Progenitor cell of endocrine pancreas (in vitro differentiated cells): ENCODE results near the gene CRB2. TPM values are rescaled to one million over a fixed set of nuclear protein-coding genes. Genes with fewer than 3 reads are reported as not detected.

Experiments used
- DNase-seq: peaks from one replicate; pipeline ENCODE4 v3.0.0; 2021; ENCODE audit warnings: low spot score; ENCODE audit not compliant: unreplicated experiment
- H3K27ac Mint-ChIP-seq: 2 replicates; pipeline ENCODE4 v1.8.0; 2021; ENCODE audit warnings: mild to moderate bottlenecking, moderate library complexity, mixed read lengths
- H3K27me3 Mint-ChIP-seq: 2 replicates; pipeline ENCODE4 v1.8.0; 2021; ENCODE audit warnings: mixed read lengths
- H3K36me3 Mint-ChIP-seq: 2 replicates; pipeline ENCODE4 v1.8.0; 2022; ENCODE audit warnings: mixed read lengths; ENCODE audit not compliant: insufficient read depth
- H3K4me1 Mint-ChIP-seq: 2 replicates; pipeline ENCODE4 v1.8.0; 2021; ENCODE audit warnings: low read depth, mixed read lengths
- H3K4me3 Mint-ChIP-seq: 2 replicates; pipeline ENCODE4 v1.8.0; 2021; ENCODE audit warnings: low read depth, mild to moderate bottlenecking, moderate library complexity, mixed read lengths
- H3K9me3 Mint-ChIP-seq: 2 replicates; pipeline ENCODE4 v1.8.0; 2021; ENCODE audit warnings: low read depth, mixed read lengths
- total RNA-seq: library from RNA; stranded (reverse); gene quantifications from 2 replicates; pipeline ENCODE4 v1.2.1, GENCODE V29; 2021
- TF ChIP-seq, protein P1 (sequence below): fragments of 200-600 bp; sonication (generic); IDR thresholded peaks from one replicate; pipeline ENCODE4 v1.5.0; 2021; ENCODE audit warnings: antibody characterized with exemption, mild to moderate bottlenecking; ENCODE audit not compliant: unreplicated experiment

Gene CRB2
- total RNA-seq, 1 donor from 2014 or later, result 8.4 TPM

DNA sequence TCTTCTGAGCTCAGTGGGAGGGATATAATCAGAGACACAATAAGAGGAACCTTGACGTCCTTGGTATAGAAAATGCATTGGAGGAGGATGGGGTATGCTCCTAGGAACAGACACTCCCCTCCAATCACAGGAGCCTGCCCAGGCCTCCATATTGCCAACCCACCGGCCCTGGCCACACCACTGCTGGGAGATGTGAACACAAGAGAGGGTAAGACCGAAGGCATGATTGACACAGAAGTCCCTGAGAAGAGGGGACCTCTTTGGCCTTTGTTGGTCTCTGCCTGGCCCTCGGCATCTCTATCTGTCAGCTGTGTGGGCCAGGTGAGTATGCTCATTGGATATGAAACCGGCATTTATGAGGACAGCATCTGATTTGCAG lies 62.0 kb downstream of the CRB2 start:
- H3K9me3 Mint-ChIP-seq, result no peaks in the 10 kb centered on the region
- TF ChIP-seq, protein P1, sequence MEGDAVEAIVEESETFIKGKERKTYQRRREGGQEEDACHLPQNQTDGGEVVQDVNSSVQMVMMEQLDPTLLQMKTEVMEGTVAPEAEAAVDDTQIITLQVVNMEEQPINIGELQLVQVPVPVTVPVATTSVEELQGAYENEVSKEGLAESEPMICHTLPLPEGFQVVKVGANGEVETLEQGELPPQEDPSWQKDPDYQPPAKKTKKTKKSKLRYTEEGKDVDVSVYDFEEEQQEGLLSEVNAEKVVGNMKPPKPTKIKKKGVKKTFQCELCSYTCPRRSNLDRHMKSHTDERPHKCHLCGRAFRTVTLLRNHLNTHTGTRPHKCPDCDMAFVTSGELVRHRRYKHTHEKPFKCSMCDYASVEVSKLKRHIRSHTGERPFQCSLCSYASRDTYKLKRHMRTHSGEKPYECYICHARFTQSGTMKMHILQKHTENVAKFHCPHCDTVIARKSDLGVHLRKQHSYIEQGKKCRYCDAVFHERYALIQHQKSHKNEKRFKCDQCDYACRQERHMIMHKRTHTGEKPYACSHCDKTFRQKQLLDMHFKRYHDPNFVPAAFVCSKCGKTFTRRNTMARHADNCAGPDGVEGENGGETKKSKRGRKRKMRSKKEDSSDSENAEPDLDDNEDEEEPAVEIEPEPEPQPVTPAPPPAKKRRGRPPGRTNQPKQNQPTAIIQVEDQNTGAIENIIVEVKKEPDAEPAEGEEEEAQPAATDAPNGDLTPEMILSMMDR, result no peak
- peaks cover 15% of the 10 kb centered on the region for H3K27me3 Mint-ChIP-seq
- H3K36me3 Mint-ChIP-seq, result peaks cover 11% of the 10 kb centered on the region
- no peak for DNase-seq
- peaks cover 7% of the 10 kb centered on the region for H3K4me1 Mint-ChIP-seq
- H3K4me3 Mint-ChIP-seq, result no peak overlapping the region
- no peak overlapping the region for H3K27ac Mint-ChIP-seq

DNA sequence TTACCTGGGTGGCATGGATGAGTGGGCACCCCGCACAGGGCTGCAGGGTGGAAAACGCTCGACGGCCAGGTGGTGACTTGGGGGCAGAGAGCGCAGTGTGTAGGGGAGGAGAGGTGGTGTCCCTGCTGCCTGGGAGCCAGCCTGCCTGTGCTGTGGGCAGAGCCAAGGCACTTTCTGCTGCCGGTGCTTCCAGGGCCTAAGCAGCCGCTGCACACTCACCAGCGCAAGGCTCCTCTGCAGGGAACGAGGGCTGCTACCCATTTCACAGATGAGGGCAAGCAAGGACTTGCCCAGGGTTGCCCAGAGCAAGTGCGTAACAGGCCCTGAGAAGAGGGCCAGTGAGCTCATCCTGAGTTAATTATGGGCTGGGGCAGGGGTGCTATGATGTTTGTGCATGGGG lies 62.5 kb downstream of the CRB2 start:
- no peak for DNase-seq
- Mint-ChIP-seq H3K4me3 (no peak overlapping the region), H3K36me3 (peaks cover 11% of the 10 kb centered on the region), H3K4me1 (peaks cover 7% of the 10 kb centered on the region), H3K27me3 (peaks cover 15% of the 10 kb centered on the region), H3K27ac (no peak overlapping the region), H3K9me3 (no peaks in the 10 kb centered on the region)
- TF ChIP-seq, protein P1, result no peak

DNA sequence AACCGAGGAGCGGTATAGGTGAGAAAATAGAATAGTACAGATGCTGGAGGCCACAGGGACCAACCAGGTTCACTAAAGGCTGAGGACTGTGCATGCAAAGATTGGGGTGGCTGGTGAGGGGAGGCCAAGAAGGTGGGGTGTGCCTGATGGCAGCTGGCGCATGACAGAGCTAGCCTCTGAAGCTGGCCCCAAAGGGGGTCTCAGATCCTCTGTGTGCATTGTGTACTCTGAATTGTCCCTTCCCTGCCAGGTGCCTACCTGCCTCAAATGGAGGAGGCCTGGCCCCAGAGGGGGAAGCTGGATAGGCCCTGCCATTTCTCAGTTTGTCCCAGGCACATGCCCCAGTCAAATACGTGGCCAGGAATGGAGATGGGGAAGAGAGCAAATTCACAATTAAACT lies 63.1 kb downstream of the CRB2 start:
- Mint-ChIP-seq H3K27ac (no peak overlapping the region), H3K27me3 (peaks cover 15% of the 10 kb centered on the region), H3K4me1 (peaks cover 7% of the 10 kb centered on the region), H3K36me3 (peaks cover 11% of the 10 kb centered on the region), H3K4me3 (no peak overlapping the region), H3K9me3 (no peaks in the 10 kb centered on the region)
- TF ChIP-seq, protein P1, result no peak
- DNase-seq, result no peak

DNA sequence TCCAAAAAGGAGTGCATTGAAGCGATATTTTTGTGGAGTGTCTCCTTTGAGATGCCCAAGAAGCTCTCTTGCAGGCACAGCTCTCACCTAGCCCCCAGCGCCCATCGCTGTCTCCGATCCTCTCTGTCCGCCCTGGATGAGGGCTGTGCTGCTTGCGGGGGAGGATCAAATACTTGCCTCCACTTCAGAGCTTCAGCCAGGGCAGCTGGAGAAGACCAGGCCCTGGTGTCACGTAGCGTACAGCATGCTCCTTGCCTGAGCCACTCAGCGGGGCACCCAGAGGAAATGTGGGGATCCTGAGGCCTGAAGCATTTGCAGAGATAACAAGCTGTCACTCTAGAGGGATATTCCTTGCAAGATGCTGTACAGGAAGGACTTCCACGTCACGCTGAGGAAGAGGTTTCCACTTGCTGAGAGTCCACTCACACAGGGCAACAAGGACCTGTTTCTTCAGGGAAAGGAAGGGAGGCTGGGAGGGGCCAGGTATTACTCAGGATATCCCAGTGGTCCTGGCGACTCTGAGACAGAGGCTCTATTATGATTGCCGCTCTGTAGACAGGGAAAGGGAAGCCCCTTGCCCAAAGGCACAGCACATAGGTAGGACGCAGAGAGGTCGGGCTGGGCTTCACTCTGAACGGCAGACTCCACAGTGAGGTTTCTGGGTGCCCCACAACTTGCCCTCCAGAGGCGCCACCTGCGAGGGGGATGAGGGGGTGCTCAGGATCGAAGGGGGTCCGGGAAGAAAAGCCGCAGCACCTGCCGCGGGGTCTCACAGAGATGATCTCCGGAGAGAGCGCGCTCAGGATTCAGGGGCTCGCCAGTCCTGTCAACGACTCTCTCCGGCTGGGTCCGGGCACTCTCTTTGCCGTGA lies 64.0 kb downstream of the CRB2 start:
- peaks cover 10% of the 10 kb centered on the region for H3K27me3 Mint-ChIP-seq
- H3K9me3 Mint-ChIP-seq, result no peaks in the 10 kb centered on the region
- TF ChIP-seq, protein P1, result no peak
- no peak for DNase-seq
- peaks cover 11% of the 10 kb centered on the region for H3K36me3 Mint-ChIP-seq
- H3K4me3 Mint-ChIP-seq, result no peak overlapping the region
- peaks cover 3% of the 10 kb centered on the region for H3K4me1 Mint-ChIP-seq
- H3K27ac Mint-ChIP-seq, result no peak overlapping the region

DNA sequence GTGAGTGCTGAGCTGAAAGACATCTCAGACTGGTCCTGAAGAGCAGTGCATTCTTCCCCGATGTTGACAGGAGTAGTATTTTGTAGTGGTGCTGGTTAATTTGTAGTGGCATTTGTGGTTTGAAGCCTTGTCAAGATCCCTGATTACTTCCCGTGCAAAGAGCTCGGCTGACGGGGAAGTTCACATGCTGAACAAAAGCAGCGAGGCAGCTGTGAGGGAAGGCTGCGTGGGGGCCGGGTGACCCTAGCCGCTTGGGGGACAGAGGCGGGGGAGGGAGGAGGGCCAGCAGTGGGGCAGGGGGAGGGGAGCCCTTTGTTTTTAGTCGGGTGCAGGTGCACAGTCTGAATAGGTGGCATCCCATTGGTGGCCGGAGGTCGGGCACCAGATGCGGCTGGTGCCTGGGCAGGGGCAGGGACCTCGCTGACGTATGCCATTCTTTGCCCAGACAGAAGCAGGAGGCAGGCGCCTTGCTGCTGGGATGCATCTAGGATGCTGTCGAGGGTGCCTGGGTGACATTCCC lies 64.7 kb downstream of the CRB2 start:
- no peaks in the 10 kb centered on the region for H3K9me3 Mint-ChIP-seq
- peaks cover 3% of the 10 kb centered on the region for H3K4me1 Mint-ChIP-seq
- TF ChIP-seq, protein P1, result no peak
- no peak overlapping the region for H3K4me3 Mint-ChIP-seq
- peaks cover 9% of the 10 kb centered on the region for H3K27me3 Mint-ChIP-seq
- DNase-seq, result no peak
- H3K27ac Mint-ChIP-seq, result no peak overlapping the region
- peaks cover 11% of the 10 kb centered on the region for H3K36me3 Mint-ChIP-seq
